Lung (tissue), 12 donors: ENCODE data around the gene SNTG2. TPM values are rescaled to one million over a fixed set of nuclear protein-coding genes. Genes with fewer than 3 reads are reported as not detected.

ENCODE experiments used
- ATAC-seq: fragments of 200-7000 bp; cut with Tn5 transposase; one replicate; pipeline ENCODE4 v1.9.1; 2020; ENCODE audit warnings: moderate number of reproducible peaks; ENCODE audit not compliant: insufficient read depth, low FRiP score
- DNase-seq, 3 donors: peaks; one replicate each; pipeline ENCODE4 v3.0.0-alpha.2; 2013 to 2017
- H3K27ac ChIP-seq, 2 donors: one replicate each; pipeline ENCODE4 v1.5.1; 2013; ENCODE audit warnings: mild to moderate bottlenecking in 2 of 2, moderate library complexity in 2 of 2, control low read depth in 1 of 2, inconsistent platforms in 1 of 2, low read depth in 1 of 2, low read length in 1 of 2
- H3K27me3 ChIP-seq, 3 donors: one replicate each; pipeline ENCODE4 v1.5.1; 2013; ENCODE audit warnings: low read length in 2 of 3; ENCODE audit not compliant: control insufficient read depth in 3 of 3, insufficient read depth in 3 of 3
- H3K36me3 ChIP-seq, 4 donors: one replicate each; pipeline ENCODE4 v1.5.1; 2013; ENCODE audit warnings: low read length in 4 of 4, mild to moderate bottlenecking in 1 of 4, moderate library complexity in 1 of 4; ENCODE audit not compliant: control insufficient read depth in 4 of 4, insufficient read depth in 4 of 4
- H3K4me1 ChIP-seq, 5 donors: one replicate each; pipeline ENCODE4 v1.5.1; 2013; ENCODE audit warnings: low read length in 5 of 5, mild to moderate bottlenecking in 2 of 5, moderate library complexity in 1 of 5; ENCODE audit not compliant: control insufficient read depth in 5 of 5, insufficient read depth in 5 of 5
- H3K4me3 ChIP-seq: one replicate; pipeline ENCODE4 v1.5.1; 2013; ENCODE audit warnings: mild to moderate bottlenecking, control low read depth, moderate library complexity
- H3K9ac ChIP-seq, 2 donors: one replicate each; pipeline ENCODE4 v1.5.1; 2013; ENCODE audit warnings: low read length in 2 of 2, control low read depth in 1 of 2; ENCODE audit not compliant: insufficient read depth in 1 of 2
- H3K9me3 ChIP-seq, 4 donors: one replicate each; pipeline ENCODE4 v1.5.1; 2013; ENCODE audit warnings: low read length in 3 of 4, mild to moderate bottlenecking in 1 of 4, moderate library complexity in 1 of 4; ENCODE audit not compliant: control insufficient read depth in 4 of 4, insufficient read depth in 3 of 4
- WGBS, 2 donors: extraction: QIAGEN DNeasy Blood & Tissue Kit; methylation state at CpG; one replicate each; pipeline ENCODE4 v1.1.7; 2013; 5-methylcytosine and 5-hydroxymethylcytosine counted together
- polyA plus RNA-seq, 2 donors: library from polyadenylated mRNA; stranded (reverse); fragments of 200-250 nt; gene quantifications; one replicate each; pipeline ENCODE4 v1.2.1, GENCODE V29; 2013
- total RNA-seq, 2 donors: library from RNA; depleted of rRNA in 1 of 2; stranded (reverse); fragments of >200 nt in 1 of 2; gene quantifications; one replicate each; pipeline ENCODE4 v1.2.1, GENCODE V29; 2014 to 2021
- TF ChIP-seq, protein P1 (sequence below): IDR thresholded peaks from 2 replicates; pipeline ENCODE4 v1.5.1; 2012; ENCODE audit warnings: mild to moderate bottlenecking; ENCODE audit errors: control extremely low read depth, extremely low read depth
- donor health status: control.
- donor health status: control.
- donor health status: Bipolar disorder and iron deficiency.
- donor health status: healthy.
- donor health status: DM: yes; HTN: yes; CAD: no.

SNTG2 gene
- total and polyA plus RNA-seq, 4 donors: 0.31 to 1.8 (median 1.2) TPM

DNA sequence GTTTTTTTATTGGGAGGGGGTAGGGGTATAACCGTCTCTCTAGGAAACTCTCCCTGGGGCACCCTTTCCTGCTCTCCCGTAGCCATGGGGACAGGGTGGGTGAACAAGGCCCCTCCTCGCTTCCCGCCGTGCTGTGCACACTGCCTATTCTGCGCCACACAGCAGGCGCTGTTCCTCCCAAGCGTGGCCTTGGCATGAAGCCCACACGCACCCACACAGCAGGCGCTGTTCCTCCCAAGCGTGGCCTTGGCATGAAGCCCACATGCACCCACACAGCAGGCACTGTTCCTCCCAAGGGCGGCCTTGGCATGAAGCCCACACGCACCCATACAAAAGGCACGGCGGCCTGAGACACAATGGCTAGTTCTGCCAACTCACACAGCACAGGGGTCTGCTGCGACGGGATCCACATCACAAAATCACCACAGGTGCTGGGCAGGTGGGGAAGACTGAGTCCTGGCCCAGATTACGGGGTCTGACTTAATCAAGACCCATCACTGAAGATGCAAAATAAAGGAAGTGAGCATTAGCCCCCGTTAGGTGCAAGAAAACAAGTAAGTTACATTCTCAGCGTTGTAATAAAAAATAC, 416.0 kb downstream of the SNTG2 start:
- no peaks in the 10 kb centered on the region for H3K36me3 ChIP-seq
- H3K9me3 ChIP-seq: peaks cover 0 to 3% (median 0%) of the 10 kb centered on the region in 4 donors
- H3K4me1 ChIP-seq: no peaks in the 10 kb centered on the region
- DNase-seq (no peak), ATAC-seq (no peak)
- no peaks in the 10 kb centered on the region for H3K27me3 ChIP-seq
- no peak overlapping the region for H3K9ac ChIP-seq
- no peak overlapping the region for H3K27ac ChIP-seq
- TF ChIP-seq, protein P1, sequence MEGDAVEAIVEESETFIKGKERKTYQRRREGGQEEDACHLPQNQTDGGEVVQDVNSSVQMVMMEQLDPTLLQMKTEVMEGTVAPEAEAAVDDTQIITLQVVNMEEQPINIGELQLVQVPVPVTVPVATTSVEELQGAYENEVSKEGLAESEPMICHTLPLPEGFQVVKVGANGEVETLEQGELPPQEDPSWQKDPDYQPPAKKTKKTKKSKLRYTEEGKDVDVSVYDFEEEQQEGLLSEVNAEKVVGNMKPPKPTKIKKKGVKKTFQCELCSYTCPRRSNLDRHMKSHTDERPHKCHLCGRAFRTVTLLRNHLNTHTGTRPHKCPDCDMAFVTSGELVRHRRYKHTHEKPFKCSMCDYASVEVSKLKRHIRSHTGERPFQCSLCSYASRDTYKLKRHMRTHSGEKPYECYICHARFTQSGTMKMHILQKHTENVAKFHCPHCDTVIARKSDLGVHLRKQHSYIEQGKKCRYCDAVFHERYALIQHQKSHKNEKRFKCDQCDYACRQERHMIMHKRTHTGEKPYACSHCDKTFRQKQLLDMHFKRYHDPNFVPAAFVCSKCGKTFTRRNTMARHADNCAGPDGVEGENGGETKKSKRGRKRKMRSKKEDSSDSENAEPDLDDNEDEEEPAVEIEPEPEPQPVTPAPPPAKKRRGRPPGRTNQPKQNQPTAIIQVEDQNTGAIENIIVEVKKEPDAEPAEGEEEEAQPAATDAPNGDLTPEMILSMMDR: no peak
- WGBS, 2 donors: 66 to 72% methylated on average over 20 of the region's 20 CpGs
- H3K4me3 ChIP-seq: no peak overlapping the region

DNA sequence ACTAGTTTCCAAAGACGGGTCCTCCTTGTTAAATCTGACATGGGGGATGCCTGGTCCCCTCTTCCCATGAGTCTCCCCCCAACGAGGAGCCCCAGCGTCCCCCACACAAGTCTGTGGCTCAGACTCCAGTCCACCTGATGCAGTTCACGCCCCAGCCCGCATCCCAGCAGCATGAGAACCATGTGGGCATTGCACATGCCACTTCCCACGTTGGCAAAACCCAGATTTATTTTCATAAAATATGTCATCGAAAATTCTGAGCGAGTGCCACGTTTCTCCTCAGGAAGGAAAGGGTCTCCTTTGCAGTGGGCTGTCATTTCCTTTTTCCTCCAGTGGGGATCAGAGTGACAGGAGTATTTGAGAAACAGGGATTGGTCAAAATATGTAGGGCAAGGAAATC, 417.0 kb downstream of the SNTG2 start:
- Histone ChIP-seq H3K9me3 (peaks cover 0 to 3% (median 0%) of the 10 kb centered on the region in 4 donors), H3K27ac (no peak overlapping the region), H3K27me3 (no peaks in the 10 kb centered on the region), H3K9ac (no peak overlapping the region), H3K4me1 (no peaks in the 10 kb centered on the region), H3K4me3 (no peak overlapping the region), H3K36me3 (no peaks in the 10 kb centered on the region)
- DNase-seq (no peak), ATAC-seq (no peak)
- WGBS, 2 donors: 67 to 74% methylated on average over 9 of the region's 9 CpGs
- TF ChIP-seq, protein P1: no peak

DNA sequence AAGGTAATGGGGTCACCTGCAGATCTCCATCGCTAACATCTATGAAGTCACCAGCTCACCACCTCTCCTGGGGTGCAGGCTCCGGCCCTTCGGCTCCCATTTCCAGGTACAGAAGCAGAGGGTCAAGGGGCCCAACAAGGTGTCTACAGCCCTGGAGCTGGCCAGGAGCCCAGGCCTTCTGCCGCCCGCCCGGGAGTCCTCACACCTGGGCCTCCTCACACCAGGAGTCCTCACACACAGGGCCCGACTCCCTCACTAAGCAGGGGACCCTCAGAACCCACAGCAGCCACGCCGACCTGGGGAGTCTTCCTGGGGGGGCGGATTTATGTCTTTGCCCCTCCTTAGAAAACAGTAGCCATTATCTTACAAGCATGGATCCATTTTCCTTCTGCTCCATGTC, 419.3 kb downstream of the SNTG2 start:
- Histone ChIP-seq H3K27me3 (no peaks in the 10 kb centered on the region), H3K9ac (no peak overlapping the region), H3K27ac (no peak overlapping the region), H3K4me1 (peaks cover 0 to 3% (median 0%) of the 10 kb centered on the region in 5 donors), H3K4me3 (no peak overlapping the region), H3K36me3 (no peaks in the 10 kb centered on the region), H3K9me3 (no peaks in the 10 kb centered on the region)
- WGBS, 2 donors: 81 to 92% methylated on average over 10 of the region's 10 CpGs
- ATAC-seq: no peak
- no peak for DNase-seq
- TF ChIP-seq, protein P1: no peak

DNA sequence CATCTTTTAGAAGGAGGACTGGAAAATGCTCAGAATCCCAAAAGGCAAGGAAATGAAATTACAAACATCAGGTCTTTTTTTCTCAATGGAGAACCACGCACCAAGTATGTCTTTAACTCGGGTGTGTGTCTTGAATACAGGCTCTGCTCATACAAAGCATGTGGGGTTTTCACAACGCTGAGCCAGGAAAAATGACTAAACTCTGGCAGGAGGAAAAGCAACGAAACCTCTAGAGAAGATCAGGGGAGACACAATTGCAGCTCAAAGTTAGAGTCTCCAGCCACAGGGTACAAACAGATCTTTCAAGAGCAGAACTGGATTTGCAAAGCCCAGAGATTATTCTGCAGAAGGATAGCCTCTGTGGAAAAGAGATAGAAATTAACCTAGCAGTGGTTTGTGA, 419.8 kb downstream of the SNTG2 start:
- Histone ChIP-seq H3K9ac (no peak overlapping the region), H3K9me3 (no peaks in the 10 kb centered on the region), H3K4me1 (peaks cover 0 to 3% (median 0%) of the 10 kb centered on the region in 5 donors), H3K4me3 (no peak overlapping the region), H3K36me3 (no peaks in the 10 kb centered on the region), H3K27ac (no peak overlapping the region), H3K27me3 (no peaks in the 10 kb centered on the region)
- TF ChIP-seq, protein P1: no peak
- ATAC-seq: no peak
- 73 to 77% methylated on average over 4 of the region's 4 CpGs for WGBS, 2 donors
- DNase-seq: no peak
